Kidney (tissue), 14 donors: ENCODE measurements around the gene SAMD14. TPM values are rescaled to one million over a fixed set of nuclear protein-coding genes. Genes with fewer than 3 reads are reported as not detected.
A peak's percentile ranks its signal among the peaks of the same experiment; 100 is the strongest.

Source experiments
- DNase-seq, 5 donors: peaks; one replicate each; pipeline ENCODE4 v3.0.0-alpha.2; 2013 to 2020
- FAIRE-seq: peaks from 2 replicates; lab custom pipeline; 2012; peaks lifted over from hg19 to GRCh38; lab: Jason Lieb, UNC
- H3K27ac ChIP-seq, 2 donors: one replicate each; pipeline ENCODE4 v1.7.0; 2013; ENCODE audit warnings: low read depth in 2 of 2, low read length in 2 of 2, inconsistent platforms in 1 of 2
- H3K27me3 ChIP-seq: one replicate; pipeline ENCODE4 v1.7.1; 2013; ENCODE audit warnings: low read length, inconsistent platforms; ENCODE audit not compliant: control insufficient read depth, insufficient read depth
- H3K36me3 ChIP-seq, 3 donors: one replicate each; pipeline versions ENCODE4 v1.7.0 to v1.7.1; 2013; ENCODE audit warnings: low read length in 3 of 3, control low read depth in 1 of 3, inconsistent platforms in 1 of 3; ENCODE audit not compliant: insufficient read depth in 3 of 3, control insufficient read depth in 2 of 3
- H3K4me1 ChIP-seq, 3 donors: one replicate each; pipeline versions ENCODE4 v1.7.0 to v1.7.1; 2013; ENCODE audit warnings: low read length in 3 of 3, inconsistent platforms in 1 of 3, low read depth in 1 of 3; ENCODE audit not compliant: control insufficient read depth in 2 of 3, insufficient read depth in 2 of 3
- H3K4me3 ChIP-seq, 3 donors: one replicate each; pipeline versions ENCODE4 v1.7.0 to v1.8.1; 2013; ENCODE audit warnings: low read length in 3 of 3, control low read depth in 1 of 3, inconsistent platforms in 1 of 3
- H3K9ac ChIP-seq, 3 donors: one replicate each; pipeline versions ENCODE4 v1.7.0 to v1.7.1; 2013; ENCODE audit warnings: low read length in 3 of 3, control low read depth in 1 of 3, inconsistent platforms in 1 of 3
- H3K9me3 ChIP-seq, 3 donors: one replicate each; pipeline versions ENCODE4 v1.7.0 to v1.7.1; 2013; ENCODE audit warnings: low read length in 3 of 3, control low read depth in 1 of 3, inconsistent platforms in 1 of 3; ENCODE audit not compliant: control insufficient read depth in 2 of 3, insufficient read depth in 1 of 3
- CTCF ChIP-seq: IDR thresholded peaks from 3 replicates; pipeline ENCODE4 v1.5.1; 2012; ENCODE audit warnings: mild to moderate bottlenecking, moderate library complexity, borderline replicate concordance; ENCODE audit not compliant: insufficient read depth; ENCODE audit errors: extremely low read depth
- intact Hi-C: fragments of 100-400 bp; cut with DNase I; formaldehyde crosslinking; loops from one replicate; pipeline ENCODE4 v1.11.1; 2022
- polyA plus RNA-seq: library from polyadenylated mRNA; stranded (reverse); fragments of 350-450 nt; fragmentation: Illumina TruSeq; extraction: RNeasy Lipid Tissue Mini Kit (QIAGEN cat#74804); gene quantifications from one replicate; pipeline ENCODE4 v1.2.3, GENCODE V29; 2014; ENCODE audit warnings: low read depth, low replicate concordance; ENCODE audit not compliant: insufficient read depth
- total RNA-seq: library from RNA; stranded (reverse); fragmentation: NEBNext Ultra II Directional; extraction: Animal tissue kit (Norgen Biotek cat#: 25700); gene quantifications from one replicate; pipeline ENCODE4 v1.2.1, GENCODE V29; 2021
- donor health status: control.
- donor health status: control.
- donor health status: control.
- donor health status: control.
- donor health status: control.
- donor health status: DM: yes; HTN: yes; CAD: no.
- donor health status: Normal renal cell carcinoma (clear cell type).

The SAMD14 gene
- total and polyA plus RNA-seq, 2 donors from 2014 or later: 3.7 to 5.0 TPM

- intact Hi-C loops: no loop called here
- Histone ChIP-seq H3K27ac (peak overlapping the region; percentile 90 to 94), H3K27me3 (no peaks in the 10 kb centered on the region), H3K9ac (peak overlapping the region in 1 of 3 donors; percentile 1), H3K36me3 (peaks cover 7 to 58% (median 7%) of the 10 kb centered on the region in 3 donors), H3K9me3 (no peaks in the 10 kb centered on the region), H3K4me1 (peaks cover 0 to 64% (median 57%) of the 10 kb centered on the region in 3 donors), H3K4me3 (peak overlapping the region in 1 of 3 donors; percentile 25)
- FAIRE-seq (no peak), DNase-seq (peak; percentile 76 to 85 (median 79))
- TF ChIP-seq CTCF: no peak
These were observed 29.0 kb downstream of the SAMD14 start for GRCh38 chr17:50100921-50101345.

- peaks cover 4 to 53% (median 7%) of the 10 kb centered on the region in 3 donors for H3K36me3 ChIP-seq
- peak overlapping the region; percentile 90 to 94 for H3K27ac ChIP-seq
- no peak for TF ChIP-seq CTCF
- no peaks in the 10 kb centered on the region for H3K9me3 ChIP-seq
- FAIRE-seq: no peak
- peaks cover 0 to 64% (median 60%) of the 10 kb centered on the region in 3 donors for H3K4me1 ChIP-seq
- H3K9ac ChIP-seq: peak overlapping the region in 1 of 3 donors; percentile 1
- peak in 1 of 5 donors; percentile 9 for DNase-seq
- no peaks in the 10 kb centered on the region for H3K27me3 ChIP-seq
- peak overlapping the region in 1 of 3 donors; percentile 25 for H3K4me3 ChIP-seq
- intact Hi-C loops: no loop called here
These were observed 29.5 kb downstream of the SAMD14 start for GRCh38 chr17:50100480-50100883.

- Histone ChIP-seq H3K9me3 (no peaks in the 10 kb centered on the region), H3K9ac (no peak overlapping the region), H3K27ac (peak overlapping the region; percentile 32 to 90), H3K27me3 (no peaks in the 10 kb centered on the region), H3K4me3 (peak overlapping the region in 1 of 3 donors; percentile 5), H3K4me1 (peaks cover 0 to 64% (median 62%) of the 10 kb centered on the region in 3 donors), H3K36me3 (peaks cover 2 to 44% (median 7%) of the 10 kb centered on the region in 3 donors)
- intact Hi-C loops: loop anchor here (10.0 kb wide), 1 partner anchor 196 kb away; no protein-coding TSS in a partner anchor
- TF ChIP-seq CTCF: no peak
- no peak for FAIRE-seq
- peak in 1 of 5 donors; percentile 43 for DNase-seq
These were observed 31.0 kb downstream of the SAMD14 start for GRCh38 chr17:50099003-50099402.
